Naive B cell (primary cell): ENCODE measurements around the gene TRNP1. TPM values are rescaled to one million over a fixed set of nuclear protein-coding genes. Genes with fewer than 3 reads are reported as not detected.

ENCODE experiments used
- ATAC-seq, 2 donors: fragments of 150-1000 bp; cut with Tn5 transposase; 2 replicates each; pipeline ENCODE4 v1.10.0; 2021; ENCODE audit warnings: low read depth in 2 of 2, mild to moderate bottlenecking in 2 of 2, moderate library complexity in 2 of 2
- DNase-seq: peaks from one replicate; pipeline ENCODE4 v3.0.0; 2022
- H3K27ac Mint-ChIP-seq, 6 donors: one replicate each; pipeline ENCODE4 v1.8.0; 2020 to 2022; ENCODE audit warnings: mild to moderate bottlenecking in 6 of 6, mixed read lengths in 6 of 6, moderate library complexity in 5 of 6, inconsistent platforms in 2 of 6
- H3K27me3 Mint-ChIP-seq, 3 donors: one replicate each; pipeline ENCODE4 v1.8.0; 2021 to 2022; ENCODE audit warnings: mixed read lengths in 3 of 3, mild to moderate bottlenecking in 1 of 3
- H3K36me3 Mint-ChIP-seq, 2 donors: one replicate each; pipeline ENCODE4 v1.8.0; 2020 to 2022; ENCODE audit warnings: mixed read lengths in 2 of 2, inconsistent platforms in 1 of 2, mild to moderate bottlenecking in 1 of 2
- H3K4me1 Mint-ChIP-seq, 3 donors: one replicate each; pipeline ENCODE4 v1.8.0; 2020 to 2022; ENCODE audit warnings: mixed read lengths in 3 of 3, inconsistent platforms in 1 of 3, mild to moderate bottlenecking in 1 of 3, moderate library complexity in 1 of 3
- H3K4me3 Mint-ChIP-seq, 8 donors: one replicate each; pipeline ENCODE4 v1.8.0; 2020 to 2022; ENCODE audit warnings: mild to moderate bottlenecking in 8 of 8, mixed read lengths in 8 of 8, moderate library complexity in 8 of 8, inconsistent platforms in 2 of 8
- H3K9me3 Mint-ChIP-seq, 7 donors: one replicate each; pipeline ENCODE4 v1.8.0; 2020 to 2022; ENCODE audit warnings: mixed read lengths in 7 of 7, mild to moderate bottlenecking in 5 of 7, inconsistent platforms in 2 of 7, moderate library complexity in 1 of 7
- polyA plus RNA-seq, 6 donors: library from polyadenylated mRNA; unstranded; fragments of 300-500 nt; fragmentation: Illumina TruSeq; gene quantifications; one replicate each; pipeline ENCODE4 v1.2.3, GENCODE V29; 2021; ENCODE audit warnings: low read depth in 6 of 6

The TRNP1 gene
- polyA plus RNA-seq, 6 donors from 2014 or later: not detected

DNA sequence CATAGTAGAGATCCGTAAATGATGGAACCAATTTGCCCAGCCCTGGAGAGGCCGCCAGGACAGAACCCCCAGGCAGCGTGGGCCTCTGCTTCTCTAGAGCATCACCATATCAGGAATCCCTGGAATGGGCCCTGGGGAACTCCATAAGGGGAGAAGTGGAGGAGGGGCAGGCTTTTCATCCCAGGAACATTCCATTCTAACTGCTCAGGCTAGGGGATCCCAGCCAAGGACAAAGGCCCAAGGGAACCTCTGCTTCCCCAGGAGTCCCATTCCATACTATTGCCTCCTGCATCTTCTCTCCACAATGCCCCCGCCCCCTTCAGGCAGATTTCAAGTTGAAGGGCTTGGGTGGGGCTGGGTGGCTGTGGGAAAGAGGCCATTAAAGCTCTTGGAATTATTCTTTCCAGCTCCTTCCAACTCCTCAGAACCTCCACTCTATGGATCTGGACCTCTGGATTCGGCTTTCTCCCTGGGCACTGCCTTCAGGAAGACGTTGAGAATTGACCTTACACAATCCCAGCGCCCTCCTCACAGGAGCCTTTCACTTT is 6.0 kb downstream of the TRNP1 start:
- peak overlapping the region in 1 of 8 donors; percentile 75 for H3K4me3 Mint-ChIP-seq

DNA sequence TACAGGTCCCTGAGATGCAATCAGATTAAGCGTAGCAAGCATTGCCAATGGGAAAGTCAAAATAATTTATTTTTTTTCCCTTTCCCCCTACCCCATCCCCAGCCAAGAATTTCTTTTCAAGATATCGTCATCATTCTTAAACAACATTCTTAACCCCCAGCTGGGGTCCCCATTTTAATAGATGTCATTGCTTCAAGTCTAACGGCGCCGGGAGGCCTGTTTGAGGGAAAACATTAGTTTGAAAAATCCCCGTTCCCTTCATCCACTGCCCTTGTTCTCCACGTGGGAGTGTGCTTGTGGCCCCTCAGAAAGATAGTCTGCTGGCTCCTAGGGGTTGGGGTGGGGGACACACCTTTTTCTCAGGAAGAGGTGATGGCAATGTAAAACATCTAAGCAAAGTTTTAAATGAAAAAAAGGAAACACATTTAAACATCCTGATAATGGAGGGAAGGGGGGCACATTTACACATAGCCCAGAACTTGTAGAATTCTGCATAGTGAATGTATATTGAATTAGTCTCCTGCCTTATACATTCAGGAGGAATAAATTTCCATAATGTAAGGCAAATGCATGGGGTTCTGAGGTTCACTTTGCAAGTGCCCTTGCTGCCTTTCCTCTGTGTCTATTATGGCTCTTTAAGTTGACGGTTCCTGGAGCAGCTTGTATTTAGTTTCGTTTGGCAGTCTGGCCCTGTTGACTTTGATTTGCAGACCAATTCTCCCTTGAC is 6.8 kb downstream of the TRNP1 start:
- Mint-ChIP-seq H3K9me3 (no peaks in the 10 kb centered on the region), H3K36me3 (no peaks in the 10 kb centered on the region), H3K27ac (peak overlapping the region in 1 of 6 donors; percentile 74), H3K4me3 (peak overlapping the region in 1 of 8 donors; percentile 47), H3K27me3 (peaks cover 13 to 17% (median 16%) of the 10 kb centered on the region in 3 donors), H3K4me1 (peaks cover 13 to 44% (median 19%) of the 10 kb centered on the region in 3 donors)
- ATAC-seq: no peak
- DNase-seq: no peak

More for the DNA sequence above, 6.0 kb downstream of the TRNP1 start:
- DNase-seq (no peak), ATAC-seq (no peak)
- Mint-ChIP-seq H3K9me3 (no peaks in the 10 kb centered on the region), H3K27ac (no peak overlapping the region), H3K36me3 (no peaks in the 10 kb centered on the region), H3K4me1 (peaks cover 13 to 45% (median 19%) of the 10 kb centered on the region in 3 donors), H3K27me3 (peaks cover 18 to 24% (median 20%) of the 10 kb centered on the region in 3 donors)

GRCh38 chr1:27000817-27001460 is 7.4 kb downstream of the TRNP1 start:
- Mint-ChIP-seq H3K27ac (peak overlapping the region in 2 of 6 donors; percentile 57 to 74), H3K9me3 (no peaks in the 10 kb centered on the region), H3K4me3 (peak overlapping the region in 6 of 8 donors; percentile 44 to 85 (median 72)), H3K36me3 (no peaks in the 10 kb centered on the region), H3K27me3 (peaks cover 6 to 10% (median 9%) of the 10 kb centered on the region in 3 donors), H3K4me1 (peaks cover 13 to 44% (median 19%) of the 10 kb centered on the region in 3 donors)
- DNase-seq (no peak), ATAC-seq (no peak)

- H3K4me3 Mint-ChIP-seq: peak overlapping the region; percentile 13 to 85 (median 76)
- H3K4me1 Mint-ChIP-seq: peaks cover 13 to 44% (median 19%) of the 10 kb centered on the region in 3 donors
- ATAC-seq (peak; percentile 86 to 91), DNase-seq (peak; percentile 77)
- H3K36me3 Mint-ChIP-seq: no peaks in the 10 kb centered on the region
- H3K27me3 Mint-ChIP-seq: peaks cover under 1 to 6% (median 2%) of the 10 kb centered on the region in 3 donors
- H3K27ac Mint-ChIP-seq: peak overlapping the region; percentile 51 to 90 (median 88)
- H3K9me3 Mint-ChIP-seq: no peaks in the 10 kb centered on the region
Observed at GRCh38 chr1:27001570-27002360, 8.3 kb downstream of the TRNP1 start.

GRCh38 chr1:27003745-27004470 is 10.4 kb downstream of the TRNP1 start:
- H3K27me3 Mint-ChIP-seq: peaks cover 0 to 5% (median 0%) of the 10 kb centered on the region in 3 donors
- no peak overlapping the region for H3K27ac Mint-ChIP-seq
- H3K9me3 Mint-ChIP-seq: no peaks in the 10 kb centered on the region
- DNase-seq: no peak
- ATAC-seq: no peak
- peak overlapping the region in 2 of 8 donors; percentile 8 to 47 for H3K4me3 Mint-ChIP-seq
- no peaks in the 10 kb centered on the region for H3K36me3 Mint-ChIP-seq
- H3K4me1 Mint-ChIP-seq: peaks cover 8 to 35% (median 13%) of the 10 kb centered on the region in 3 donors

DNA sequence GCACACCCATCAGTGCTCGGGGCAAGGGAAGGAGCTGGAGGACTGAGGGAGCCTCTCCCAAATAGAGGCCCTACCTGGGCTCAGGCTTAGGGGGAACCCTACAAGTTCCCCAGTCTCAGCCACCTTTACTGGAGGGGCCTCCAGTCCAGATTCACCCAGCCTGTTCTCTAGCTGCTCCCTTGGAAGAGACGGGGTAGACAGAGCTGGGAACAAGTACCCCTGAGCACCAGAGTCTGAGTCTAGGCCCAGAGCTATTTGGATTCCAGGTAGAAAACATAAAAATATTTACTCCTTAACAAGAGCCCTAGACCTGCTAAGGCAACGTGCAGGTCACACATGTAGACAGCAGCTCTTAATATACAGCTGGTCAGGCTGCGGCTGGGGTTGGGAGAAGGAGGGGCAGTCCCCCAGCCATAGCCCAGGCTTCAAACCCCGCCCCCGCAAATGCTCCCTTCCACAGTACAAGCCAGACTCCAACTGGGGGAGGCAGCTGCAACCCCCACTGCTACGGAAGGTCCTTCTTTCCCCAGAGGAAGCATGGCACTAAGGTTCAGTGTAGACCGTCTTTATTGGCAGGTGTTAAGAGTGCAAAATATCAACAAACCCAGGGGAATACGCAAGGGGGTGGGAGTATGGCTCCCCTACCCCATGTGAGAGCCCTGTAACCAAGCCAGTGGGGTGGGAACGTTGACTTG is 11.1 kb downstream of the TRNP1 start:
- H3K4me1 Mint-ChIP-seq: peaks cover 8 to 35% (median 13%) of the 10 kb centered on the region in 3 donors
- H3K27ac Mint-ChIP-seq: peak overlapping the region in 1 of 6 donors; percentile 34
- no peak for DNase-seq
- no peak overlapping the region for H3K4me3 Mint-ChIP-seq
- H3K36me3 Mint-ChIP-seq: no peaks in the 10 kb centered on the region
- H3K27me3 Mint-ChIP-seq: peaks cover 0 to 5% (median 0%) of the 10 kb centered on the region in 3 donors
- no peaks in the 10 kb centered on the region for H3K9me3 Mint-ChIP-seq
- no peak for ATAC-seq

- no peaks in the 10 kb centered on the region for H3K9me3 Mint-ChIP-seq
- no peak for ATAC-seq
- peaks cover 0 to 5% (median 0%) of the 10 kb centered on the region in 3 donors for H3K27me3 Mint-ChIP-seq
- H3K4me1 Mint-ChIP-seq: peaks cover 8 to 32% (median 13%) of the 10 kb centered on the region in 3 donors
- H3K4me3 Mint-ChIP-seq: no peak overlapping the region
- no peaks in the 10 kb centered on the region for H3K36me3 Mint-ChIP-seq
- H3K27ac Mint-ChIP-seq: peak overlapping the region in 1 of 6 donors; percentile 18
- no peak for DNase-seq
Observed at GRCh38 chr1:27005166-27005530, 11.7 kb downstream of the TRNP1 start.

DNA sequence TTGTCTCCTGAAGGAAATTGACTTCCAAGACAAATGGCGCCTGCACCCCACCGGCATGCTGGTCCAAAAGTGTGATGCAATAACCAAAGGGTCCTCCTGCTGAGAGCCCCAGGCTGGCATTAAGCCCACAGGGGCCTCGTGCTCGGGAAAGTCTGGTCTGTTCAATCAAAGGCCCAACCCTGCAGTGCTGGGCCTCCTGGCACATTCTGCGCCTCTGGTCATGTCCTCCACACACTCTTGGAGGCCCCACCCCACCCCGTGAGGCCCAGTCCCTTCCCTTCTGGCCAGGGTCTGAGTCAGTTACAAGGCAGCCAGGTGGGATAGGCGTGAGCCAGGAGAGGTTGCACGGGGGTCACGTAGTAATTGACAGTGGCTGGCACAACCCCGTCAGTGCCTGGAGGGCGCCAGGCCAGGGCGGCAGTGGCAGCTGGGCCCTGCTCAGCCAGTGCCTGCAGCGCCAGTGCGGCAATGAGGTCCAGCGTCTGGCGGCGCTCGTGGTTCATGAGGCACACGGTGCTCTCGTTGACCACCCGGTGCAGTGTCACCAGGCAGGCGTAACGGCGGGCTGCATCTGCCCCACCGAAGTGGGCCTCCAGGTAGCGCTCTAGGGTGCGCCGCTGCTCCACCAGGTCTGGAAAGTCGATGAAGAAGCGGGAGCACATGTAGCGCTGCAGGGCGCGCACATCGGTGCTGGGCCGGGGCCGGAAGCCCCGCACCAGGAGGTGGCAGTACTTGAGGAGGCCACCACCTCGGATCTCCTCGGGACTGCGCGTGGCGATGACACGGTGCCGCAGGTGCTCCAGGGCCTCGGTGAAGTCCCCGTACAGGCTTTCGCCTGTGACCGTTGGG is 12.4 kb downstream of the TRNP1 start:
- DNase-seq (no peak), ATAC-seq (no peak)
- H3K4me3 Mint-ChIP-seq: no peak overlapping the region
- H3K27ac Mint-ChIP-seq: no peak overlapping the region
- peaks cover 8 to 25% (median 13%) of the 10 kb centered on the region in 3 donors for H3K4me1 Mint-ChIP-seq
- peaks cover 0 to 5% (median 0%) of the 10 kb centered on the region in 3 donors for H3K27me3 Mint-ChIP-seq
- H3K36me3 Mint-ChIP-seq: no peaks in the 10 kb centered on the region
- H3K9me3 Mint-ChIP-seq: no peaks in the 10 kb centered on the region

DNA sequence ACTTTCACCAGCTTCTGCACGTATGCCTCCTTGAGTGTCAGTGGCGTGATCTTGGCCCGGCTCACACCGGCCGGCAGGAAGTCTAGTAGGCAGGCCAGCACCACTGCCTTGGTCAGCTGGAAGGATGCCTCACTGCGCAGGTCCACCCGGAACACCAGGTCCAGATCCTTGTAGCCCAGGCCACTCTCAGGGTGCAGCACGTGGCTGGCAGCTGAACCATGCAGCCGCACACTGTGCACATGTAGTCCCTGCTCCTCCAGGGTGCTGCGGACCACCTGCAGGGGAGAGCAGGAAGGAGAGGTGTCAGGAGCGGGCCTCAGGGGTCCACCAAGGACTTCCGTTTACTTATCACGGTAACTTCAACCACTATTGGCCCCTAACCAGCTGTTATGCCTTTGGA is 13.2 kb downstream of the TRNP1 start:
- Mint-ChIP-seq H3K27me3 (peaks cover 0 to 11% (median 6%) of the 10 kb centered on the region in 3 donors), H3K27ac (no peak overlapping the region), H3K4me3 (no peak overlapping the region), H3K4me1 (peaks cover 5 to 17% (median 13%) of the 10 kb centered on the region in 3 donors), H3K9me3 (no peaks in the 10 kb centered on the region), H3K36me3 (no peaks in the 10 kb centered on the region)
- DNase-seq: no peak
- ATAC-seq: no peak

DNA sequence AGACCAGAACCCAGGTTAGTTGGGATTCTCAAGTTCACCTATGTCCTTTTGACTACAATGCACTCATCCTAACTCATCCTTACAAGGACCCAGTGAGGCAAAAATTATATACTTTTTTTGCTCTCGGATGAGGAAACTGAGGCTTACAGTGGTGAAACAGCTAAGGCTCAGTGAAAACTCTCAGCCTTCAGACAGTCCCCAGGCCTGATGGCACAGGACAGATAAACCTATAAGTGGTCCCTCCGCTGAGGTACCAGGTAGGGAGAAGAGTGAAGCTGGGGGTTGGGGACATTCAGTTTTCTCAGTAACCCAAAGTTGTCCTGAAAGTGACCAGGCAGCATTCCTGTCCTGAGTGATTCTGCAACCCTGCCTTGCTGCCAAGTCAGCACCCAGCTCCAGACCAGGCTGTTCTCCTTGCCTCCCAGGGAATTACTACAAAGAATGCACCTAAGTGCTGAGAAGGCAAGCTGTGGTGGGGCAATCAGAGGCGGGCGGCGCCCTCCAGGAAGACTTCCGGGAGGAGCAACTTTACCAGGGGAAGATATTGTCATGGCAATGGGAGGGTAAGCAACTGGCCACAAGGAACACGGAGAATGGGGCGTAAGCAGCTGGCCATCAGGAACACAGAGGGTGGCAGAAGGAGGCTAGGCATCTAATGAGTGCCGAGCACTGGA is 14.6 kb downstream of the TRNP1 start:
- peaks cover 4 to 16% (median 14%) of the 10 kb centered on the region in 3 donors for H3K4me1 Mint-ChIP-seq
- no peaks in the 10 kb centered on the region for H3K9me3 Mint-ChIP-seq
- H3K27ac Mint-ChIP-seq: no peak overlapping the region
- H3K36me3 Mint-ChIP-seq: no peaks in the 10 kb centered on the region
- no peak for DNase-seq
- no peak for ATAC-seq
- H3K27me3 Mint-ChIP-seq: peaks cover 0 to 20% (median 12%) of the 10 kb centered on the region in 3 donors
- H3K4me3 Mint-ChIP-seq: no peak overlapping the region

- no peak overlapping the region for H3K27ac Mint-ChIP-seq
- no peaks in the 10 kb centered on the region for H3K9me3 Mint-ChIP-seq
- H3K27me3 Mint-ChIP-seq: peaks cover 0 to 22% (median 12%) of the 10 kb centered on the region in 3 donors
- H3K36me3 Mint-ChIP-seq: no peaks in the 10 kb centered on the region
- DNase-seq (no peak), ATAC-seq (no peak)
- H3K4me3 Mint-ChIP-seq: no peak overlapping the region
- H3K4me1 Mint-ChIP-seq: peaks cover 4 to 18% (median 13%) of the 10 kb centered on the region in 3 donors
Observed at GRCh38 chr1:27009601-27010197, 16.2 kb downstream of the TRNP1 start.
